DND-41 (cell line): ENCODE measurements around the gene OMP.

Experiments
- ATAC-seq: fragments of 200-7000 bp; cut with Tn5 transposase; 3 replicates; pipeline ENCODE4 v1.9.1; 2021; ENCODE audit warnings: low read depth; ENCODE audit not compliant: insufficient read depth
- DNase-seq: peaks from one replicate; pipeline ENCODE4 v3.0.0-alpha.2; 2020
- H2AFZ ChIP-seq: 2 replicates; pipeline ENCODE4 v1.6.0; 2012; ENCODE audit warnings: low read depth, low read length
- H3K27ac ChIP-seq: 2 replicates; pipeline ENCODE4 v1.5.1; 2012; ENCODE audit warnings: low read length, inconsistent platforms
- H3K27me3 ChIP-seq: fragments of 200-600 bp; sonication (generic); 2 replicates; pipeline ENCODE4 v1.6.0; 2012; ENCODE audit warnings: low read length, mild to moderate bottlenecking, inconsistent platforms; ENCODE audit not compliant: insufficient read depth, poor library complexity
- H3K36me3 ChIP-seq: 2 replicates; pipeline ENCODE4 v1.5.1; 2012; ENCODE audit warnings: low read length, inconsistent platforms; ENCODE audit not compliant: insufficient read depth
- H3K4me1 ChIP-seq: 2 replicates; pipeline ENCODE4 v1.5.1; 2012; ENCODE audit warnings: mild to moderate bottlenecking, low read length; ENCODE audit not compliant: insufficient read depth
- H3K4me2 ChIP-seq: 2 replicates; pipeline ENCODE4 v1.6.0; 2012; ENCODE audit warnings: mild to moderate bottlenecking, moderate library complexity, low read length, inconsistent platforms; ENCODE audit not compliant: insufficient read depth
- H3K4me3 ChIP-seq, 2 experiments: fragments of 200-600 bp in 1 of 2; shearing (Covaris generic) in 1 of 2; 2 replicates each; pipeline ENCODE4 v1.5.1; 2012 to 2016; ENCODE audit warnings: inconsistent platforms in 2 of 2, low read length in 2 of 2, mild to moderate bottlenecking in 2 of 2, low read depth in 1 of 2, moderate library complexity in 1 of 2
- H3K79me2 ChIP-seq: 2 replicates; pipeline ENCODE4 v1.6.0; 2012; ENCODE audit warnings: low read length, inconsistent platforms; ENCODE audit not compliant: insufficient read depth
- H3K9ac ChIP-seq: 2 replicates; pipeline ENCODE4 v1.6.0; 2012; ENCODE audit warnings: low read depth, mild to moderate bottlenecking, inconsistent platforms, low read length, moderate library complexity
- H3K9me3 ChIP-seq: 2 replicates; pipeline ENCODE4 v1.5.1; 2012; ENCODE audit warnings: low read length, moderate library complexity, mild to moderate bottlenecking, inconsistent platforms; ENCODE audit not compliant: insufficient read depth, severe bottlenecking
- H4K20me1 ChIP-seq: 2 replicates; pipeline ENCODE4 v1.6.0; 2012; ENCODE audit warnings: low read length; ENCODE audit not compliant: insufficient read depth
- CTCF ChIP-seq: IDR thresholded peaks from 2 replicates; pipeline ENCODE4 v1.5.1; 2012; ENCODE audit warnings: borderline replicate concordance, low read length, moderate library complexity, mild to moderate bottlenecking; ENCODE audit not compliant: poor library complexity, severe bottlenecking; ENCODE audit errors: extremely low read depth
- EZH2 ChIP-seq: IDR thresholded peaks from 3 replicates; pipeline ENCODE4 v1.6.1; 2012; ENCODE audit warnings: borderline replicate concordance, low read depth, mild to moderate bottlenecking, moderate library complexity, low read length, inconsistent platforms; ENCODE audit not compliant: severe bottlenecking

OMP gene

GRCh38 chr11:77107950-77108349, 5.3 kb downstream of the OMP start:
- no peak overlapping the region for H3K9ac ChIP-seq
- no peaks in the 10 kb centered on the region for H3K36me3 ChIP-seq
- H3K79me2 ChIP-seq, result no peaks in the 10 kb centered on the region
- ATAC-seq, result no peak
- TF ChIP-seq EZH2 (no peak), CTCF (no peak)
- no peak for DNase-seq
- H3K4me1 ChIP-seq, result no peaks in the 10 kb centered on the region
- no peak overlapping the region for H3K4me2 ChIP-seq
- no peaks in the 10 kb centered on the region for H3K27me3 ChIP-seq
- H2AFZ ChIP-seq, result no peak overlapping the region
- H3K9me3 ChIP-seq, result no peaks in the 10 kb centered on the region
- H4K20me1 ChIP-seq, result no peaks in the 10 kb centered on the region
- no peak overlapping the region for H3K27ac ChIP-seq
- H3K4me3 ChIP-seq, result no peak overlapping the region

- Histone ChIP-seq H2AFZ (no peak overlapping the region), H3K9me3 (no peaks in the 10 kb centered on the region), H3K4me3 (no peak overlapping the region), H3K27me3 (no peaks in the 10 kb centered on the region), H3K4me2 (no peak overlapping the region), H3K4me1 (no peaks in the 10 kb centered on the region), H3K79me2 (no peaks in the 10 kb centered on the region), H3K36me3 (no peaks in the 10 kb centered on the region), H3K27ac (no peak overlapping the region), H3K9ac (no peak overlapping the region), H4K20me1 (peaks cover 2% of the 10 kb centered on the region; the same call in 1 of the 2 replicates)
- TF ChIP-seq EZH2, result no peak
- no peak for TF ChIP-seq CTCF
- DNase-seq (no peak), ATAC-seq (no peak)
Observed at GRCh38 chr11:77108436-77108835, 5.8 kb downstream of the OMP start.

GRCh38 chr11:77109236-77110019, 6.8 kb downstream of the OMP start:
- peaks cover 2% of the 10 kb centered on the region; the same call in 1 of the 2 replicates for H4K20me1 ChIP-seq
- no peak overlapping the region for H3K4me2 ChIP-seq
- no peak overlapping the region for H3K9ac ChIP-seq
- H2AFZ ChIP-seq, result no peak overlapping the region
- no peaks in the 10 kb centered on the region for H3K4me1 ChIP-seq
- no peak overlapping the region for H3K4me3 ChIP-seq
- no peak for DNase-seq
- no peaks in the 10 kb centered on the region for H3K9me3 ChIP-seq
- no peaks in the 10 kb centered on the region for H3K36me3 ChIP-seq
- TF ChIP-seq CTCF (no peak), EZH2 (no peak)
- H3K79me2 ChIP-seq, result no peaks in the 10 kb centered on the region
- no peaks in the 10 kb centered on the region for H3K27me3 ChIP-seq
- no peak for ATAC-seq
- H3K27ac ChIP-seq, result no peak overlapping the region
